GM18907 (cell line): ENCODE measurements around the gene SIPA1L2.
"Not testable (repeated sequence)": the region's sequence is repeated elsewhere in the genome, so short reads cannot be mapped to it uniquely, and the experiment has no call there.

ENCODE experiments used
- ATAC-seq: cut with Tn5 transposase; IDR thresholded peaks from one replicate; pipeline ENCODE4 v1.9.1; 2021; ENCODE audit warnings: mild to moderate bottlenecking, moderate library complexity; ENCODE audit not compliant: unreplicated experiment

Gene SIPA1L2

DNA sequence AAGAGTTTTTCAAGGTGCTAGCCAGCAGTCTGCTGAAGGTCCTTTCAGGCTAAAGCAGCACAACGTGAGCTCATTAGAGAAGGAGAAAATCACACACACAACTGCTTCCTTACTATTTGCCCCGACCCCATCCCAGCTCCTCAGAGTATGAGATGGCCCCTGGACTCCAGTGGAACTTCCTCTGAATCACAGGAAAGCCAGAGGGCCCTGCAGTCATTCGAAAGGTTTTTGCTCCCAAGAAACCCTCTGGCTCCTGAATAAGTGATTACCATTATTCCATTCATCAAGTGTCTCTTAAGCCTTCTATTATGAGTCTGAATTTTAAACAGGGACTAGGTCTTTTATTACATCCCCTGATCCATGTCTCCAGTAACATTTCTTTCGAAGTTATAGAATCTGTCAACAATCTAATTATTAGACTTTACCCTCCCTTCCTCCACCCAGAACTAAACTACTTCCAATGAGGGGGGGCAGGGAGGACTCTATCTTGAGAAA lies 14.6 kb downstream of the SIPA1L2 start:
- ATAC-seq = no peak

DNA sequence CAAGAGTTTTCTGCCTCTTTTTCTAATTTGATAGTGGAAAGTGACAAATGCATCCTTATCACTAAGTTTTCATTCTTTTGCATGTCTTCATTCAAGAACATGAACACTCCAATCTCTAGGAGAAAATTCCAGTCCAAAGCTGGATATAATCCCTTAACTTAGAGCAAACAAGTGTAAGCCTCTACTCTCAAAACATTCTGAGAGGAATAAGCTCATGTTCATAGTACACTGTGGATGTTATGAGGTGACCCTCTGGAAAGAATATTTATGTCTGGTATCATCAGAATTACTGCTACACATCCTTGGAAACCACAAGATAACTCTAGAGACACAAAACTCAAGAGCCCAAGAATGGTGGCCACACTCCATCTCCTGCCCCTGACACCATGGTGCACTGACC lies 15.1 kb downstream of the SIPA1L2 start:
- no peak for ATAC-seq

DNA sequence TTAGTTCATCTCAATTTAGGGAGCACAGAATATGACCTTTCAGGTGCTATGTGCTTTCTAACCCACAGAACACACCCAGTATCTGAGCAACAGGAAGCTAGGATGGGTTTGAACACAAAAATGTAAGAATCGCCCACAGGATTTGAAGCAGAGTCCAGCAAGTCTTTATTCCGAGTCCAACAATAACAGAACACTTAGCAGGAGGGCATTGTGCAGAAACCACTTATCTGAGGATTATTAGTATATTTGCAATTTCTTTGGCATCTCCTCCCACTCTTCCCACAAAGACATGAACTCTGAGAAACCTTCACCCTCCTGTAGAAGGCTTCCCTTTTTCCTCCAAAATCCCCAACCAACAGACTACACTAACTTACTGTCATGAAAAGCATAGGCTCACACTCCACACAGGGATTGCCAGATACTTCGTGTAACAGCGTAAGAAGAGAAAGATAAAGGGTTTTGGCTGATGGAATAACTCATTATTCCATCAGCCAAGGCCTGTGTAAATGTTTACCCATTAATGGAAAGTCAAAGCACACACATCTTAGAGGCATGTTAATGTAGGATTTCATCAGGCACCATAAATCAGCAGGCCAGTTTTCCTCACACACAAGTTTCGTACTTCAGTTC lies 16.1 kb downstream of the SIPA1L2 start:
- ATAC-seq = no peak

DNA sequence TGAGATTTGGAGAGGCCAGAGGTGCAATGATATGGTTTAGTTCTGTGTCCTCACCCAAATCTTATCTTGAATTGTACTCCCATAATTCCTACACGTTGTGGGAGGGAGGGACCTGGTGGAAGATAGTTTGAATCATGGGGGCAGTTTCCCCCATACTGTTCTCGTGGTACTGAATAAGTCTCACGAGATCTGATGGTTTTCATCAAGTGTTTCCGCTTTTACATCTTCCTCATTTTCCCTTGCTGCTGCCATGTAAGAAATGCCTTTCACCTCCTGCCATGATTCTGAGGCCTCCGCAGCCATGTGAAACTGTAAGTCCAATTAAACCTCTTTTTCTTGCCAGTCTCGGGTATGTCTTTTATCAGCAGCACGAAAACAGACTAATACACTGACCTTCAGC lies 17.1 kb downstream of the SIPA1L2 start:
- ATAC-seq = not testable (repeated sequence)

DNA sequence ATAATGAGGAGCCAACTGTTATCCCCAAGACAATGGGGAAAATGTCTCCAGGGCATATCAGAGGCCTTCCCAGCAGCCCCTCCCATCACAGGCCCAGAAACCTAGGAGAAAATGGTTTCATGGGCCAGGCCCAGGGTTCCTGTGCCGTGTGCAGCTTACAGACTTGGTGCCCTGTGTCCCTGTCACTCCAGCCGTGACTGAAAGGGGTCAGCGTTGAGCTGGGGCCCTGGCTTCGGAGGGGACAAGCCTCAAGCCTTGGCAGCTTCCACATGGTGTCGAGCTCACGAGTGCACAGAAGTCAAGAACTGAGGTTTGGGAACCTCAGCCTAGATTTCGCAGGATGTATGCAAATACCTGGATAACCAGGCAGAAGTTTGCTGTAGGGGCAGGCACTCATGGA lies 18.1 kb downstream of the SIPA1L2 start:
- ATAC-seq = no peak

DNA sequence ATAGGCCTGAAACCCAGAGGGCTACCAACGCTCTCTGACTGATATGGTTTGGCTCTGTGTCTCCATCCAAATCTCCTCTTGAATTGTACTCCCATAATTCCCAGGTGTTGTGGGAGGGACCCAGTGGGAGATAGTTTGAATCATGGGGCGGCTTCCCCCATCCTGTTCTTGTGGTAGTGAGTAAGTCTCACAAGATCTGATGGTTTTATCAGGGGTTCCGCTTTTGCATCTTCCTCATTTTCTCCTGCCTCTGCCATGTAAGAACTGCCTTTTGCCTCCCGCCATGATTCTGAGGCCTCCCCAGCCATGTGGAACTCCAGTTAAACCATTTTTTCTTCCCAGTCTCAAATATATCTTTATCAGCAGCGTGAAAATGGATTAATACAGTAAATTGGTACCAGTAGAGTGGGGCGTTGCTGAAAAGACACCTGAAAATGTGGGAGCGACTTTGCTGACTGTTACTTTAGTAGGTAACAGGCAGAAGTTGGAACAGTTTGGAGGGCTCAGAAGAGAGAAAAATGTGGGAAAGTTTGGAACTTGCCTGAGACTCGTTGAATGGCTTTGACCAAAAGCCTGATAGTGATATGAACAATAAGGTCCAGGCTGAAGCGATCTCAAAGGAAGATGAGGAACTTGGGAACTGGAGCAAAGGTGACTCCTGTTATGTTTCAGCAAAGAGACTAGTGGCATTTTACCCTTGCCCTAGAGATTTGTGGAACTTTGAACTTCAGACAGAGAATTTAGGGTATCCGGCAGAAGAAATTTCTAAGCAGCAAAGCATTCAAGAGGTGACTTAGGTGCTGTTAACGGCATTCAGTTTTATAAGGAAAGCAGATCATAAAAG lies 18.8 kb downstream of the SIPA1L2 start:
- not testable (repeated sequence) for ATAC-seq

DNA sequence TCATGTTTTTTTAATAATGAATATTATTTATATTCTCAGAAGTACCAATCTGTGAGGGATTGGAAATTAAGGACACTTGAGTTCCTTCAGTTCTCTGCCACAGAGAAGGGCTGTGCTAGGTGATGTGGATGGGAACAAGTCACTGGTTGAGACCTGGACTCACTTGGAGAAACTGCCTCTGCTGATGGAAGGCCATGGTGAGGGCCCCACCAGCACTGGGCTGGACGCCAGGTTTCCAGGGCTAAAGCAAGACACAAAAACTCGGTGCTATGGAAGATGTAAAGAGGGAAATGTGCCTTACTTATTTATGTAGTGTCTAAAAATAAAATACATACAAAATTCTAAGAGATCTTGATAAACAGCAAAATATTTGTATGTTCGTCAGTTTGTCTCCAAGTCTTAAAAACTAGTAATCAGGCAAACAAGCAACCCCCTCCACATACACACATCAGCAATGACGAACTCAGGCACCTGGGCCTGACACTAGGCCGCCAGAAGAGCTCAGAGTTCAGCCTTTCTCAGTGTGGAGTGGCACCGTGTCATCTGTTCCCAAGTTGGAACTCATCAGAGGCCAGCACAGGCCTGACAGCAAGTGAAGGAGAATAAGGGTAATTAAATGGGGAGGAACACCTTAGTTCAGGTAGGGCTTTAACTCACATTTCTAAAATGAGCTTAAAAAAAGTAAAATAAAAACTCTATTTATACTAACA lies 19.6 kb downstream of the SIPA1L2 start:
- ATAC-seq = no peak

DNA sequence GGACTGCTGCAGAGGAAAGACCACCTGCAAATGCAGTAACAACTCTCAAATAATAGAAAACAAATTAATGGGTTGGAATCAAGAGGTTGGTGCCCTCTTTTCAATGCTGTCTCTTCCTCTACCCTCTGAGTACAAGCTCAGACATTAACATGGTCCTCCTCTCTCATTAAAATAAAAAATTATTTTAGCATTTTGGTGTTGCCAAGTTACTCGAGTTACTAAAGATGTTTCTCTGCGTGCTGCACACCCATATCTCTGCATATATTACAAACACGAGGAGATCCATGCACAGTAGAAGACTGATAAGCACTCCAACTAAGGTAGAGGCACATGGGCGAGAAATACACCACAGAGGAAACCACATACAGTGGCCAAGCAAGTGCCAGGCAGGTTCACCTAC lies 21.5 kb downstream of the SIPA1L2 start:
- ATAC-seq = no peak

DNA sequence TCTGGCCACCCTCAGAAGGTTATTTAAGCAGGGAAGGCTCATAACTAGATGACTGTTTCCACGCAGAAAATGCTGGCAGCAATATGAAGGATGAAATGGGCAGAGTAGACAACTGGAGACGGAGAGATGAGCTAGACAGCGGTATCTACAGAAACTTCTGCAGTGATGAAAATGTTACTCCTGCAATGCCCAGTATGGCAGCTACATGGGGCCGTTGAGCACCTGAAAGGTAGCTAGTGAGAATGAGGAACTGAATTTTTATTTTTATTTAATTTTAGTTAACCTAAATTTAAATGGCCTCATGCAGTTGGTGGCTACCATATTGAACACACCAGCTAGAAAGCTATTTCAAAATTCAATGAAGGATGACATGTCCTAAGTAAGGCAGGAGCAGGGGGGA lies 27.3 kb downstream of the SIPA1L2 start:
- no peak for ATAC-seq

DNA sequence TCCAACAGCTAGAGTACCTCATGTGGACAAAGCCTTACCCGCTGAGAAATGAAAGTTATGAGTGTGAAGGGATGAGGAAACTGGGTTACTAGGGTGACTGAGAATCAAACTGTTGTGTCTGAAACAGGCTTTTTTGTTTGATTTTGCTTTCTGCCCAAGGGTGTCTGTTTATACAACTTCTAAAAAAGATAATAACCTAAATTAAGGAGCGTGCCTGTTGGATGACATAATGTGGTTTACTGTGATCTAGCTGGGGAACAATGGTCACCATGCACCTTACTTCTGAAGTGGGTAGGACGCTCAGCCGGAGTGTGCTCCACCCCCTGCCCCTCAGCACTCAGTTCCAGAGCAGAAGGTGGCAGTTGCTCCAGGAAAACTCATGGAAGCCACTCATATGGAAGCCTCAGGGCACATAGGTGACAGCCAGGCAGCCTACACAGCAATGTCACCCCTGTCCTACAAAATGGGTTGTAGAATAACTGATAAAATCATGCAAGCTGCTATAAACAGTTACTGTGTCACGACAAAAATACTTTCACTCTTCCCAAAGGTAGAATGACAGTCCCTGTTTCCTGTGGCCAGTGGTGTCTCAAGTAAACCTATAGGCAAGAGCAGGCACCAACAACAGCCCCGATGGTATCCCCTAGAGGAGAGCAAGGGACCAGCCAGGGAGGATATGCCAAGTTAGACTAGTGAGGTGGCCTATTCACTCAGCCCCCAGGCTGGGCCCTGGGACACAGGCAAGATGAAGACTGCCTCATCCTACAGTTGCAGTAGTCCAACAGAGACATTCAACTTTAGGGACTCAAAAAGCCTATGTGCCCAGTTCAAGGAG lies 29.3 kb downstream of the SIPA1L2 start:
- ATAC-seq = peak; percentile 33

DNA sequence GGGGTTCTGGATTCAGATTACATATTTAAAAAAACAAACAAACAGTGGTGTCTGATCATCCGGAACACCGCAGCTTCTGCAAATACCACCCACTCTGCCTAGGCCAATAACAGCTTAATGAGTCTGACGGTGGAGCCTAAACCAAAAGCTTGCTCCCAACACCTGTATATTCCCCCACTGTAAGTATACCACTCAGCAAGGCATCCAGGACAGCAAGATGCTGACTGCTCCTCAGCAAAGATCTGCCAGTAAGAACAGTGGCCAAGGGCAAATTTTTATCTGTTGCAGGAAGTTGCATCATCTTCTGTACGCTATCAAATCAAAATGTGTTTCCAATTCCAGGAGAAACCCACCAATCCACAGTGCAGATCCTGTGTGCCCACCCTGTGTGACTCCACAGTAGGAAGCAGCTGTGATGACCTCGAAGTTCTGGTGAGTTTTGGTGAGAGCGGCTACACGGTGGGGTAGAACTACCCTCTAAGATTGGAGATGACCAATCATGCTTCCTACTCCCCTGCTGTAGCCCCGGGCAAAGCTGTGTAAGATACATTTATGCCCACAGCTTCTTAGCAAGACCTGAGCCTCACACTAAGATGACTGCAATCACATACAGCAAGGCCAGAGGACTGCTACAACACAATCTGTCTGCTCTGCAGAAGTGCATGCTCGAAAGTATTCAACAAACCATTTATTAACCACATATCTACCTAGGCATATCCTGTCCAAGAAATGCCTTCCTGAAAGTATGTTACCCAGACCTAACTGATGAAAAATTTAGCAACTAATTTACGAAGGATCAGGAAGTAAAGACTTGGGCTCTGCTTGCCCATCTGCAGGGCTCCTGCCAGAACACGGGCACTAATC lies 30.5 kb downstream of the SIPA1L2 start:
- peak; percentile 75 for ATAC-seq

DNA sequence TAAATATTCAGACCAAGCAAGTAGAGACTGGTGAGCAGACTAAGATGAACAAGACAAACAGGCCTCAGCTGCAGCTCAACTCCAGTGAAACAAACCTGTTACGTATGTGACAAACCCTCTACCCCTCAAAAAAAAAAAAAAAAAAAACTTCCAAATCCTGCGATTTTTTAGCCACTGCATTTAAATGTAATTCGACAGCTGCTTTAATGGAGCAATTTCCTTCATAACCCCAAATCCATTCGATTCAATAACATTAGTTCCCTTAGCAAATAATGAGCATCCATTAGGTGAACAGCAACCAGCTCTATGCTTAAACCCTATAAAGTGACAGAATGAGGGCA lies 31.1 kb downstream of the SIPA1L2 start:
- no peak for ATAC-seq

DNA sequence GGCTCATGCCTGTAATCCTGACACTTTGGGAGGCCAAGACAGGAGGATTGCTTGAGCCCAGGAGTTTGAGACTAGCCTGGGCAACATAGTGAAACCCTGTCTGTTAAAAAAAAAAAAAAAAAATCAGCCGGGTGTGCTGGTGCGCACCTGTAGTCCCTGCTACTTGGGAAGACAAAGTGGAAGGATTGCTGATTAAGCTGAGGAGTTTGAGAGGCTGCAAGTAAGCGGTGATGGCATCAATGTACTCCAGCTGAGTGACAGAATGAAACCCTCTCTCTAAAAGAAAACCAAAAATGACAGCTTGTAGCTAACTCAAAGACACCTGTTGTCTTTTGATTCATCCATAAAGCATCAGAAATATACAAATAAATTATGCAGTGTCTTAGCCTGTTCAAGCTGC lies 31.8 kb downstream of the SIPA1L2 start:
- no peak for ATAC-seq

DNA sequence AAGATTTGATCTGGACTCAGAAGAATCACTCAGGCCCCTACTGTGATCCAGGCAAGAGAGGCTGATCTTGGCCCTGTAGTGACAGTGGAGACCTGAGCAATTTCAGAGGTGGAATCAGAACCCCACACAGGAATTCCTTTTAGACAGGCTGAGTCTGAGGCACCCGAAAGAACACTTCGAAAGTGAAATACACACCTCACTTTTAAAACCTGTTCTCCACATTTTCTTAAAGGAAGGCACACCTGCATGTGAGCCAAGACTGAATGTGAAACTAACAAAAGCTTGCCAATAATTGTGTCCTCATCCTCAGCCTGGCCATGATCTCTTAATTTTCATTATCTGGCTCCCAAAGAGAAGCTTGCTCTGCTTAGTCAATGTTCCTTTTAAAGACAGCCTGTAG lies 32.2 kb downstream of the SIPA1L2 start:
- ATAC-seq = no peak

DNA sequence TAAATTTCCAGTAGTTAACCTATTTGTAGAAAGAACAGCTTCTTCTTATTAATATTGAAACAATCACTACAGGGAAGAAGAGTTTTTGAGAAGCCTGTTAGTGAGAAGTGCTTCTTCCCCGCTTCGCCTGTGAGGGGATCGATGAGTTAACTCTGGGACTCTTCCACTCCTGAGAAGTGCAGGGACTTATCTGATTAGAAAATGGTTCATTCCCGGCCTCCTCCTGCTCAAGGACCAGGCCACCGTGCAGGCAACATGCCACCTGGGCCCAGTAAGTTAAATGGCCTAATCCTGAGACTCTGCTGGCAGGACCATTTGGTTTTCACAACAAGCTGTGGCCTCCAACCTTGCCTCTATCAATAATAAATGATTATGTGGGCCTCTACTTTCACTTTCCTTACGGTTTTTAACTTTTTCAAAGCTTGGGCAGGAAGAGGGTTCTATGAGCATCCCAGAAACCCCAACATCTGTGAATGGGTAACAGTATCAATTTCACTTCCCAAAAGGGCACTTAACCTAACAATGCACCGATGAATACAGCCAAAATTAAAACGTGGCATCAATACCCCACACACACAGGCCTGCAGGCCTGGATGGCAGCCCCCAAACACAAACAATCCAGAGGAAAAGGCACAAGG lies 33.1 kb downstream of the SIPA1L2 start:
- ATAC-seq = peak; percentile 50

DNA sequence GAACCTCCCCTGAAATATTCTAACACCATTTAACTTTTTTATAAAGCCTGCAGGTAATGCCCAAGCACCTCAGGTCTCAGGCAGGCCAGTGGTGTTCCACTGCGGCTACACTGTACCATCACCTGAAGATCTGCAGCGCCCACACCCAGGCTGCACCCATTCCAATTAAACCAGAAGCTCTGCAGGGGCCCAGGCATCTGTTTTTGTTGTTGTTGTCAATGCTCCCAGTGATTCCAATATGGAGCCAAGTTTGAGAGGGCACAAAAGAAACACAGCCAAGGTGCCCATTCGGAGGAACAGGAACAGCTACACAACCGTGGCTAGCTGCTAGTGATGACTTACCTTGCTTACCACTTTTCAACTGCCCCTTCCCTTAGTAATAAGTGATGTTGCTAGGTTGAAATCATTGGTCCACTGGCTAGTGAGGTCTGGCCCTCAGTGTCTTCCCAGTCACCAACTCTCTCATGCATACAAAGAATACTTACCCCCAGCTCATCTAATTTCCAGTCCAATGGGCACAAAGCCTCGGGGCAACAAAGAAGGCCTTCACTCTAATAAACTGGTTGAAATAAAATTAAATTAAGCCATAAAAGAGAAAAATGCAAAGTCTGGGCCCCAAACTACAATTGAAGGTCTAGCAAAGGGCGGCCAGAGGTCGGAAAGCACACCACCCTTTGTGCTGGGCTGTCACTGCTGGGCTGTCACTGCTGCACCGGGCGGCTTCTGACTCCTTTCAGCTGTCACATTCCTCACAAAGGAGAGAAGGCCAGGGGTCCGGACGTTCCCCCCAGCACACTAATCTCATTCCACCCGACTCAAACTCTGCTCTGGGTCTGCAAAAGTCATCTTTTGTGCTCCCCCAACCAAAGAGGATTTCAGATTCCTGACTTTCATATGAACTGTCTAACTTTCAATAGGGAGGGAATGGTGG lies 34.9 kb downstream of the SIPA1L2 start:
- ATAC-seq = no peak

DNA sequence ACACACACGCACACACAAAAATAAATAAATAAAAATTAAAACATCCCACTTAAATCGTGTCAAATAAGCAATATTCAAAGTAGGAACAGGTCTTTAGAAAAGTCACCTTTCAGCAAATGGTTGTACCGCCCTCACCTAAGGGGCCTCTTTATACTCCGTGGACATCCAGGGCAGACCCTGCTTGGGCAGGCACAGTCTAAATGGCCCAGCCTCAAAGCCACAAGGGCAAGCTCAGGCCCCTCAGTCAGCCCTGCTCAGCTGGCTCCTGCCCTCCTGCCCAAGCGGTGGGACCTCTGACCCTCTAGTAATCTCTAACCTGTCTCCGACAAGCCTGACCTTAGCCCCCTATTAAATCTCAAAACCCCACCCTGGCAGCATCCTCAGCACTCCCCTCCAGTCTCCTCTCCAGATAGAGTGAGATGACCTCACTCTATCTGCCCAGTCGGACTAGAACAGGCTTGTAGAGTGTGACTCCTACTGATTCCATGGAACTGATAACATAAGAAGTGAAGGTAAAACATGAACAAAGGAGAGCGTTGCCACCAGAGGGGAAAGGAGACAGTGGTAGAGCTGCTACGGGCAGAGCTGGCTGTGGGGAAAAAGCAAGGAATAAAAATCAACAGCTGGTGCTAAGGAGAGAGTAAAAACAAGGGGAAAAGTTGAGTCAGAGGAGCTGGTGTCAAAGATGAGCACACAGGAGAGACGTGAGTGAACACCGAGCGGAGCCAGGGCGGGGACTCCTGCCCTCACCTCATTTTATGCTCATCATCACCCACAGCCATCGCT lies 36.0 kb downstream of the SIPA1L2 start:
- ATAC-seq = no peak

DNA sequence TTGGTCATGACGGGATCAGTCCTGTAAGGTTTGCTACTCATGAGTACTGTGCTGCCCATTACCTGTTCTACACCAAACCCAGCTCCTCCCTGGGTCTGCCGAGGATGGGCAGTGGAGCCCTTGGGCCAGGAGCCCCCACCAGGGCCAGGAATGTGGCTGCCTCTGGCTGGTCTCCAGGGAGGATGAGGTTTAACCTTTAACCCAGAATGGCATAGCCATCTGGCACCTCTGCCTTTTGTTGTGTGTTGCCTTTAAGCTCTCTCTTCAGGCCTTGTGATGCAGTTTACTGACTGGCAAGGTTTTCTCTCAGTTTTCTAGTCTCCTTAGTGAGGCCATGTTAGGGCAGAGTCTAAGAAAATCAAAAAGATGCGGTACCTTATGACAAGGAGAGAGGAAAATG lies 38.6 kb downstream of the SIPA1L2 start:
- ATAC-seq = no peak
